HG02642 (cell line): ENCODE results near the gene SMKR1.
"Not testable (repeated sequence)": the region's sequence is repeated elsewhere in the genome, so short reads cannot be mapped to it uniquely, and the experiment has no call there.

Experiments
- ATAC-seq: cut with Tn5 transposase; IDR thresholded peaks from one replicate; pipeline ENCODE4 v1.9.1; 2021; ENCODE audit warnings: mild to moderate bottlenecking; ENCODE audit not compliant: unreplicated experiment, poor library complexity

SMKR1 gene

DNA sequence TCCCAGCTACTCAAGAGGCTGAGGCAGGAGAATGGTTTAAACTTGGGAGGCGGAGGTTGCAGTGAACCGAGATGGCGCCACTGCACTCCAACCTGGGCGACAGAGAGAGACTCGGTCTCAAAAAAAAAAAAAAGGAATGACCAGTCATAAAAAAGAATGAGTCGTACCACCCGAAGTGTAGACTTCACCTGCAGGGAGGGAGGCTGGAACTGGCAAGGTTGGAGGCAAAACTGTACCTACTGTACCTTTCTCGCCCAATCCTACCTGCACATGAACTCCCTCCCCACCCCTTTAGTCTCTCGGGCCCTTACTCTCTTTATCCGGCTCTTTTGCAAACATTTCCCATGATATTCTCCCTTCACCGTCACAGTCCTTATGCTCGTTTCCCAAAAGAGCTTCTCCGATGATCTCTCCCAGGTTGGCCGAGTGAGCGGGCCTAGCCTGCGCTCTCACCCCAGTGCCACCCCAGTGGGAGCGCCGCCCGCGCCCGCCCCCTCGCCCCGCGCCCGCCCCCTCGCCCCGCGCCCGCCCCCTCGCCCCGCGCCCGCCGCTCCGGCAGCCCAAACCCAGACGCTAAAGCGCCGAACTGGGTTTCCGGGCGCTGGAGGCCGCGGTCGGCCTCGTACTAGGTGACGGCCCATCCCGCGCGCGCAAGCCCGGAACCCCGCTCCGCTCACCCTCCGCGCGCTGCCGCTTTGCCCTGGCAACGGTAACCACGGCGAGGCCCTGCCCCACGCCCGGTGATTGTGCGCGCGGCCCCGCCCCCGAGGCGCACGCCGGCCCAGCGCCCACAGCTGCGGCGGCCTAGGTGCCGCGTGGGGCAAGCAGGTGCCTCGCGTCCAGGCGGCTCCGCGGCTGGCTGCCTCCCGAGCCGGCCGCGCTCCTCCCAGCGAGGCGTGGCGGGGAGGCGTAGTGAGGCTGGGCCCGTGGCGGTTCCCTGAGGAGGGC lies at the start of gene SMKR1:
Gene SMKR1, plus strand, starts transcription at position 772 of the 948 bp plus-strand sequence. CDS start 294 bp downstream, outside the sequence.
- ATAC-seq, result peak; percentile 96

DNA sequence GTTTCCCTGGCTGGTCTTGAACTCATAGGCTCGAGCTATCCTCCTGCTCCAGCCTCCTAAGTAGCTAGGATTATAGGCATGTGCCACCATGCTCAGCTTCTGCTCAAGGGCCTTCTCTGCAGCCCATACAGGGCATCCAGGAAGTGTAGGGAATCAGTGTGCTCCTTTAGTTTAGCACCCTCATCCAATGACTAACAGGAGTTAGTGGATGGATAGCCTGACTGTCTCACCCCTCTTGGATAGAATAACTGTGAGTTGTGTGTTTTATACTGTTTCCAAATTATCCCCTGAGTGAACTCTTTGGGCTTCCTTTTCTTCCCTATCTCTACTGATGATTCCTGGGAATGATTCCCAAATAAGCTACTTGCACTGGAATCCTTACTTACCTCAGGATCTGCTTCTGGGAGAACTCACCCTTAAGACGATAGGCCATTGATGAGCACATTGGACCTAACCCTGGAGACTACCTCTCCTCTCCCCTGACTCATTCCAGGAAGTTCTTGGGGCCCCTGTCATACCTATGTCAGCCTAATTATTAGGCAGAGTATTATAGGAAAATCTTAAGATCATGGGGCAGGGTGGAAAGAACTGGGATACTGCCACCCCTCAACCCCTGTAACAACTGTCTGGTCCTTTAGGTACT lies 49.6 kb upstream of the SMKR1 start:
- no peak for ATAC-seq

DNA sequence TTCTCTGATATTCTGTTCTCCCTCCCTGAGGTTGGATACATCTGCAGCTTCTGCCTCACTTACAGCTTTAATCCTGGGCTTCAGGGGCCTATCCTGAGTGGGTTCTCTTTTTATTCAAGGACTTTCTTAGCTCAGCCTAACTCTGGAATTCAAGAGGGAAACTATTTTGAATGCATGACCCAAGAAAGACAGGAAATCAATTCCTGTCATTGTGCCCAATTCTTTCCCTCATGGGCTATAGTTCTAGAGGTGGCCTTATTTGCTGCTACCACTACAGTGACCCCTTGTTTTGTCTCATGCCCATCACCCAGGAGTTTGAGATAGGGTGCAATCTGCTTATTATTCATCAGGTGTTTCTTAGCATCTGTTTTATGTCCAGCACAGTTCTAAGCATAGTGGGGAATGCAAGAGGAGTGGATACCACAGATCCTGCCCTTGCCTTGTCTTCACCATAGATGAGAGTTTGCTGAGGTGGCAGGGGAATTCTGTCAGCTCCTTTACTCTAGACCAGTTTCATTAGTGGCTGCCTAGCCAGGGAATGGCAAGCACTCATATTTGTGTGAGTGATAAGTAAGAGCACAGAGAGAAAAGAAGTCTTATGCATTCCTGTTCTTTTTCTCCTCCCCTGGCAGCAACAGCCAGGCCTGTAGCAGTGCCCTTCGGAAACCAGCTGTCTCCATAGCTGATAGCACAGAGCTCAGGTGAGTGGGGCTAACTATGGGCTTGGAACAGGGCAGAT lies 48.7 kb upstream of the SMKR1 start:
- no peak for ATAC-seq

DNA sequence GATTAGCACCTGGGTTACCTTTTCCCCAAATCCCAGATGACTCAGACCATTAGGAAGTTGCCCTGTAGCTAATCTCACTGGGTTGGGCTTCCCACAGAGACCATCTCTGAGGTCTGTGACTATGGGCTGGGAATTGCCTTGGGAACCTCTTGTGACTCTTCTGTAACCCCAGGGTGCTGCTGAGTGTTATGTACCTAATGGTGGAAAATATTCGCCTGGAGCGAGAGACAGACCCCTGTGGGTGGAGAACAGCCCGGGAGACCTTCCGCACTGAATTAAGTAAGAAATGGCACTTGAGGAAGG lies 48.1 kb upstream of the SMKR1 start:
- ATAC-seq, result no peak

DNA sequence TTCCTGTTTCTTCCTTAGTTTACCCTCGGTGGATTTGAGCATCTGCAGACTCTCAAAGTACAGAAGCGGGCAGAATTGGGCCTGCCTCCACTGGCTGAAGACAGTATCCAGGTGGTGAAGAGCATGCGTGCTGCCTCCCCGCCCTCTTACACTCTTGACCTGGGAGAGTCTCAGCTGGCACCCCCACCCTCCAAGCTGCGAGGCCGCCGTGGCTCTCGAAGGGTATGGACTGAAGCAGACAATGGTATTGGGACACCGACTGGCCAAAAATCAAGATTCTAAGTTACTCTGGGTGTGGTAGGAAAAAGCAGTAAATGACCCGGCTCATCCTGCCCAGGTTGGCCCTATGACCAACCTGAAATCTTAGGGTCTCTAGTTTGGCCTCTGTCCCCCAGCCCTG lies 45.9 kb upstream of the SMKR1 start:
- no peak for ATAC-seq

DNA sequence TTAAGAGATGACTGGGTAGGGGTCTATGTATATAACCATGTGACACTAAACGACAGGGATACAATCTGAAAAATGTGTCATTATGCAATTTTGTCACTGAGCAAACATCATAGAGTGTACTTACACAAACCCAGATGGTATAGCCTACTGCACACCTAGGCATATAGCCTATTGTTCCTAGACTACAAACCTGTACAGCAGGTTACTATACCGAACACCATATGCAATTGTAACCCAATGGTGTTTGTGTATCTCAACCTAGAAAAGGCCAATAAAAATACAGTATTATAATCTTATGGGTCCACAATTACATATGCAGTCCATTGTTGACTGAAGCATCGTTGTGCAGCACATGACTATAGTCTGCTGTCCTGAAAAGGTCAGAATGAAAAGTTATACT lies 45.2 kb upstream of the SMKR1 start:
- ATAC-seq, result no peak

DNA sequence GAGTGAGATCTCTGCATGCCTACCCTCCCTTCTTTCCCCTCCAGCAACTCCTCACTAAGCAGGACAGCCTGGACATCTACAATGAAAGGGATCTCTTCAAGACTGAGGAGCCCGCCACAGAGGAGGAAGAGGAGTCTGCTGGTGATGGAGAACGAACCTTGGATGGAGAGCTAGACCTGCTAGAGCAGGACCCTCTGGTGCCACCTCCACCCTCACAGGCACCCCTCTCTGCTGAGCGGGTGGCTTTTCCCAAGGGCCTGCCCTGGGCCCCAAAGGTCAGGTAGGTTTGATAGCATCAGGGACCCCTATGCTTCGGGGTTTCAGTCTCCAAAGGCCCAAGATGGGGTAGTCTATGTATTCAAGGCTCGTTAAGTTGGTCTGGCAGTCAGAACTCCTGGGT lies 44.2 kb upstream of the SMKR1 start:
- no peak for ATAC-seq

DNA sequence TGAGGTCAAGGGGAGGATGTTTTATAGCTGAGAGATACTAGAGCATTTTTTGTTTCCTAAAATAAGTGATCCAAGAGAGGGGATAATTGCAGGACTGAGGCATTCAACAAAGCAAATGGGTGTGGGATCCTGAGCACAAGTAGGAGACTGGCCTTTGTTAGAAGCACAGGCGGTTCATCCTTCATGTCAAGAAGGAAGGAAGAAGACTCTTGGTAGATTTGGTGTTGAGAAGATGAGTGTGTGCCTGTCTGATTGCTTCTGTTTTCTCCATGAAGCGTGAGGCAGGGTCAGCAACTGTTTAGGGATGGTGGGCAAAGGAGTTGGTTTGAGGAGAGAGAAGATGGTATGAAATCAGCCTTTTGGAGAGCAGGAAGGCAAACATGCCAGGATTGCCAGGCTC lies 40.5 kb upstream of the SMKR1 start:
- ATAC-seq, result no peak

DNA sequence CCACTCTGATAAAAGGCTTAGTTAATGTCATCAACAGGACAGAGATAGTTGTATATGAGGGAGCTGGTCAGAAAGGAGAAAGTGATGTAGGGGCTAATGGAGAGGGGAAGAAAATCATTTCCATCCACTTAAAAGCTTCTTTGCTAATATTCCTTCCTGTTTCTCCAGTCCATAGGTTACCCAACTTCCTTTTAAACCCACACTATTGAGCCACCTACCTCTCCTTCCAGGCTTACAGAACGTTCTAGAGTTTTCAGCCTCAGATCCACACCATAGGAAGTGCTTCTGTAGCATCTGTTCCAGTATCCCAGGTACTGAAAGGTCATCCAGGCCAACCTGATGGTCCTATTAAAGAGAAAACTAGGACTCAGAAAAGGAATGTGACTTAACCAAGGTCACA lies 39.9 kb upstream of the SMKR1 start:
- no peak for ATAC-seq

DNA sequence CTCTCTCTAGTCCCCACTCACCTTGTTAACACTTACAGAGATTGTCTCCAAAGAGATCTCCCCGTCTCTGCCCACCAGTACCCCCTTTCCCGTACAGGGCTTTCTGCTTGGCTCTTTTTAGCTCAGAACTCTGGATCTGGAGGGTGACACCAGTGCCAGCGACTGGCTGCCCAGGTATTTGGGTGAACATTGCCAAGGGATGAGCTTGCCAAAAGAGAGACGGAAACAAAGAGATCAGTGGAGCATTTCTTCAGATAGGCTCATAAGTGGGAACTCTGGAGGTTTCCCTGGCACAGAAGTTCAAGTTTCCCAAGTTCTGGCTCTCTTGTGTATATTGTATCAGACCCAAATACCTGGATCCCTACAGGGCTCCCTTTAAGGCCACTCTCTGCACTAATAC lies 38.1 kb upstream of the SMKR1 start:
- no peak for ATAC-seq

DNA sequence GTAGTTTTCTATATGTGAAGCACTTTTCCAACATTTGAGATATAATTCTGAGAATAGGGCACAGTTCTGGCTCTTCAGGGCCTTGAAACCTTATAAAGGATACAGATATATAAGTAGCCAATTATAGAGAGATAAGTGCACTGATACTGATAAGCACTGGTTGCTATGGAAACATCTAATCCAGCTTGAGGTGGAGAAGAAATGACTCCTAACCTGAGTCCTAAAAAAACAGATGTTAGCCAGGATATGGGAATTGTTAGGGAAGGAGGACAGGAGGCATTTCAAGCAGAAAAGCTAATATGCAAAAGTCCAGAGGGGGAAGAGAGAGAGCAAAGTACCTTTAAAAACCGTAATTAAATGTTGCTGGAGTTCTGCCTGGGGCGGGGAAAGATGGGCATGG lies 37.3 kb upstream of the SMKR1 start:
- ATAC-seq, result no peak

DNA sequence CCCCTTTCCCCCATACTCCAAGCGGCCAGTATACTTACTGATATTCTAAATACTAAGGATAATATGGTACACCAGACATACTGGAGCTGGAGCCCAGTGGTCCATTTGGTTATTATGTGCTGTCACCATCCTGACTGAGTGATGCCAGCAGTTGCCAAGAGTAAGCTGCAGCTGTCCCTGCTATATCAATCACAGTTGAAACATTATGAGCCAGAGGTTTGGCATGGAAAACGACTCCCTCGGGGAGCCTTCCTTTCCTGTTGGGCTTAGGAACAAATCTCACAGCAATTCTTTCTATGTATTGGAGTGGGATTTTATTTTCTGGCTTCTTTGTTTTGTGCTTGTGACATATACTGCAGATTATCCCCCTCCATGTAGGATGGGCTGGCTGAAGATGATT lies 35.5 kb upstream of the SMKR1 start:
- ATAC-seq, result no peak

DNA sequence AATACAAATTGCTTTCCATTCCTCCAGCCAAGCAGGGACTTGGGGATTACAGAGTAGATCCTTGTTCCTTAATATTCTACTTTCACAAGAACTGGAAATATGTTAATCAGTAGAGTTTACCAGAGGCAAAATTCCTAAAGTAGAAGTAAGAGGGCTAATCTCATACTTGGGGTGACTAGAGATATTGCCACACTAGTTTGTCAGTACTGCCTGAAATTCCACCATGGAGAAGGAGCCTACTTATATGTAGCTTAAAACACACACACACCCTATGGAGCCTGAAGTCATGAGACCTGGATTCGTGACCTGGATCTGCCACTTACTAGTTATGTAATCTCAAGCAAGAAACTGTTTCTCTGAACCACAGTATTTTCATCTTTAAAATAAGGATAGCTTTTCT lies 34.2 kb upstream of the SMKR1 start:
- ATAC-seq, result no peak

DNA sequence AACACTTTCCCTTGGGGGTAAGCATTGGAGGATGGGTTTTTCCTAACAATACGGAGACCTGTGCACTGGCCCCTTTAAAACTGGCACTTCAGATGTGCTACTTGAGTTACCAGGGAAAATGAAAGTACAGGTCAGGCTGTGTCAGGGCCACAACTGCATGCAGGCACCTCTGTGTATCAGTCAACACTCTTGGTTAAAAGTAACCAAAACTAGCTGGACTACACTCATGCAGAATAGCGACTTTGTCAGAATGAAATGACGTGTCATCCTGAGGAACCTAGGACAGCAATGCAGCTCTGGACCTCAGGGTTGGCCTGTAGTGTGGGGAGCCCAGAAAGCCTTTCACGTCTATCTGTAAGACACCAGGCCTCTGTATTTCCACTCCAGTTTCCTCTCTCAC lies 33.8 kb upstream of the SMKR1 start:
- peak; percentile 74 for ATAC-seq

DNA sequence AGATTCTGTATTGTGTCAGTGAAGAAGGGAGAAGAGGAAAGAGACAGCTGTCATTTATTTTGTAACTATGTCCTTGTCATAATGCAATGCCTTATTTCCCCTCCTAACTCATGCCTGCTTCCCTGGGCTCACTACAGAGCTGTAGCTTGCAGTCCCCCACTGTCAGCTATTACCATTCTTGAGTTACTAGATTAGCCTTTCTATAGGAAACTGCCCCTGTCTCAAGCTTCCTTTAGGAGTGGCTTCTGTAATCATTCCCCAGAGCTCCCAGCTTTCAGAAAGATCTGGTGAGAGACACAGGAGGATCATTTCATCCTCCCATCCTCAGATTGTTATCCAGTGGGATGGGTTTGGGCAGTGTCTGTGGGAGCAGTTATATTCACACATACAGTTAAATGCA lies 32.4 kb upstream of the SMKR1 start:
- ATAC-seq, result no peak

DNA sequence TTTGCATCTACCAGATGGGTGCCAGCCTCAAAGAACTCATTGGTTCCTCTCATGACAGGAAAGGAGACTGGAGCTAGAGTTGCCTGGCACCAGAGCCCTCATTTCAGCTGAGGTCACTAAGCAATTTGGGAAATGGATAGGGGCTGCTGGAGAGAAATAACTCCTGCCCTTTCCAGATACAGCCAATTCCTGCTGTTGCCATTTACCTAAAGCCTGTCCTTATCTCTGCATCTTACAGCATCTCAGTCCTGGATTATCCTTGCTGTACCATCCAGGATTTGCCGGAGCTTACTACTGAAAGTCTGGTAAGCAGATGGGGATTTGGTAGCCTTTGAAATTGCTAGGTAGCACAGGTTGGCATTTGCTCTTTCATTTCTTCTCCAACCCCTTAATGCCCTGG lies 31.9 kb upstream of the SMKR1 start:
- no peak for ATAC-seq

DNA sequence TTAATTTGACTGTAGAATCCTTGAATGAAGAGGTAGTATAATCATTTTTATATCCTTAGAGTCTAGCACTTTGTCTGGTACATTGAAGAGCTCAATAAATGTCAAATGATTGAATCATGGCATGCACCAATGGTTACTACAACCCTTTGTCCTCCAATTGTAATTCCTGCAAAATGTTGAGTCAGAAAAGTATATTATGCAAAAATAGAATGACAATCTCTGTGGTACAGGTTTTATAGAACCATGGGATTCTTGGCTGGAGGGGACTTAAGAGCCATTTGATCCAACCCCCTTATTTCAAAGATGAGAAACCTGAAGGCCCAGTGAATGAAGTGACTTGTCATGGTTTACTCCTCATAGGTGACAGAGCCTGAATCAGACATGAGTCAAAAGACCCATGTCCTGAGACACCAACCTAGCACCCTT lies 30.9 kb upstream of the SMKR1 start:
- no peak for ATAC-seq

DNA sequence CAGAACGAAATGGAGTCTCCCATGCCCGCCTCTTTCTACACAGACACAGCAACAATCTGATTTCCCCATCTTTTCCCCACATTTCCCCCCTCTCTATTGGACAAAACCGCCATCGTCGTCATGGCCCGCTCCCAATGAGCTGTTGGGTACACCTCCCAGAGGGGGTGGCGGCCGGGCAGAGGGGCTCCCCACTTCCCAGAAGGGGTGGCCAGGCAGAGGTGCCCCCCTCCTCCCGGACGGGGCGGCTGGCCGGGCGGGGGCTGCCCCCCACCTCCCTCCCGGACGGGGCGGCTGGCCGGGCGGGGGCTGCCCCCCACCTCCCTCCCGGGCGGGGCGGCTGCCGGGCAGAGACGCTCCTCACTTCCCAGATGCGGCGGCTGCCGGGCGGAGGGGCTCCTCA lies 26.4 kb upstream of the SMKR1 start:
- not testable (repeated sequence) for ATAC-seq

DNA sequence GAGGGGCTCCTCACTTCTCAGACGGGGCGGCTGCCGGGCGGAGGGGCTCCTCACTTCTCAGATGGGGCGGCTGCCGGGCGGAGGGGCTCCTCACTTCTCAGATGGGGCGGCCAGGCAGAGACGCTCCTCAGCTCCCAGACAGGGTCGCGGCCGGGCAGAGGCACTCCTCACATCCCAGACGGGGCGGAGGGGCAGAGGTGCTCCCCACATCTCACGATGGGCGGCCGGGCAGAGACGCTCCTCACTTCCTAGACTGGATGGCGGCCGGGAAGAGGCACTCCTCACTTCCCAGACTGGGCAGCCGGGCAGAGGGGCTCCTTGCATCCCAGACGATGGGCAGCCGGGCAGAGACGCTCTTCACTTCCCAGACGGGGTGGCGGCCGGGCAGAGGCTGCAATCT lies 25.9 kb upstream of the SMKR1 start:
- ATAC-seq, result not testable (repeated sequence)

DNA sequence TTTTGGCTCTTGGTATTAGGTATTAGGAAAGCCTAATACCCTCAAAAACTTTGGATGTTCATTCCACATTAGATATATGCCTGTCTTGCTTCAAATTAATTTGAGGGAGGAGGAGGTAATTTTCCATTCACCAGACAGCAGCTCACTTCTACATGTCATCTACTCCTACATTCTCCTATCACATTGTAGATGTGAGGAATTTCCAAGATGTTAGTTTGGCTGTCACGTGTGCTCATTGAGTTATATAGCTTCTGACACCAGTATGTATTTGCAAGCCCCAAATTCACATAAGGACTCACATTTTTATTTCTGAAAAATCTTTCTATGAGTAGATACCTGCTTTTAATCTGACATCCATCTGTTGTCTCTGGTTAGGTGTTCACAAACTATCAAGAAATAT lies 22.5 kb upstream of the SMKR1 start:
- no peak for ATAC-seq

DNA sequence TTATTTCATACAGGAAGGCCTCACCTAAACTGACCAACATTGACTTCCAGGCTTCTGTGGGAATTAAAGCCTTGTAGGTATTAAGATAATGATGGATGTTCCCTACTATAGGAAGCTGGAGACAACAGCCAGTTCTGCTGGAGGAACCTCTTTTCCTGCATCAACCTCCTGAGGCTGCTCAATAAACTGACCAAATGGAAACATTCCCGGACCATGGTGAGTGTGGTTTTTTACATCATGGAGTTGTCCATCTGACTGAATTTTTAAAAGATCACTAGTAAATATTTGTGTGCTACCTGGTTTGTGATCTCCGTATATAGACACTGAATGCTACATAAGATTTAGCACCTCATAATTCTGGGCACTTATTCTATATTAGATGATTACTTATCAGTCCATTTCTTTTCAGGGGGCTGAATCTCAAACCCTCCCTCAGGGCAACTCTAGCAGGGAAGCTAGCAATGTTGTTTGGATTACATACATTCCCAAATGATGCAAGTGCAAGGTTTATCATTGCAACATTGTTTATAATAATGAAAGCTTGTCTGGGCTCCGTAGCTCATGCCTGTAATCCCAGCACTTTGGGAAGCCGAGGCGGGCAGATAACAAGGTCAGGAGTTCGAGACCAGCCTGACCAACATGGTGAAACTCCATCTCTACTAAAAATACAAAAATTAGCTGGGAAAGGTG lies 21.5 kb upstream of the SMKR1 start:
- ATAC-seq, result no peak
